GM21619 (cell line): ENCODE measurements around the gene RIMBP2.

Source experiments
- ATAC-seq: cut with Tn5 transposase; IDR thresholded peaks from one replicate; pipeline ENCODE4 v1.9.1; 2021; ENCODE audit not compliant: unreplicated experiment

The RIMBP2 gene

GRCh38 chr12:130491421-130492357, 224.4 kb downstream of the RIMBP2 start:
- no peak for ATAC-seq

GRCh38 chr12:130490674-130491073, 225.4 kb downstream of the RIMBP2 start:
- no peak for ATAC-seq

GRCh38 chr12:130489293-130489692, 226.8 kb downstream of the RIMBP2 start:
- ATAC-seq = no peak

GRCh38 chr12:130488358-130488710, 227.8 kb downstream of the RIMBP2 start:
- ATAC-seq = no peak

GRCh38 chr12:130487636-130488357, 228.3 kb downstream of the RIMBP2 start:
- ATAC-seq = no peak

- ATAC-seq = no peak
These were observed 229.1 kb downstream of the RIMBP2 start for GRCh38 chr12:130486891-130487416.

GRCh38 chr12:130486146-130486435, 230.0 kb downstream of the RIMBP2 start:
- no peak for ATAC-seq

- no peak for ATAC-seq
These were observed 230.6 kb downstream of the RIMBP2 start for GRCh38 chr12:130485291-130486145.

- ATAC-seq = no peak
These were observed 231.9 kb downstream of the RIMBP2 start for GRCh38 chr12:130484221-130484620.

GRCh38 chr12:130483616-130484180, 232.4 kb downstream of the RIMBP2 start:
- ATAC-seq = no peak

- ATAC-seq = no peak
These were observed 233.7 kb downstream of the RIMBP2 start for GRCh38 chr12:130482448-130482847.

GRCh38 chr12:130481392-130481879, 234.7 kb downstream of the RIMBP2 start:
- no peak for ATAC-seq

GRCh38 chr12:130480887-130481286, 235.2 kb downstream of the RIMBP2 start:
- ATAC-seq = no peak

GRCh38 chr12:130480231-130480630, 235.9 kb downstream of the RIMBP2 start:
- no peak for ATAC-seq

GRCh38 chr12:130479401-130480125, 236.5 kb downstream of the RIMBP2 start:
- no peak for ATAC-seq

- no peak for ATAC-seq
These were observed 237.3 kb downstream of the RIMBP2 start for GRCh38 chr12:130478786-130479185.

- ATAC-seq = no peak
These were observed 238.4 kb downstream of the RIMBP2 start for GRCh38 chr12:130477701-130478100.

GRCh38 chr12:130477266-130477665, 238.8 kb downstream of the RIMBP2 start:
- ATAC-seq = no peak

- no peak for ATAC-seq
These were observed 239.5 kb downstream of the RIMBP2 start for GRCh38 chr12:130476451-130477135.
